HG03060 (cell line): ENCODE results near the gene FER1L5.

ENCODE experiments used
- ATAC-seq: cut with Tn5 transposase; IDR thresholded peaks from one replicate; pipeline ENCODE4 v1.9.1; 2021; ENCODE audit warnings: low read depth, moderate number of reproducible peaks; ENCODE audit not compliant: unreplicated experiment

Gene FER1L5

DNA sequence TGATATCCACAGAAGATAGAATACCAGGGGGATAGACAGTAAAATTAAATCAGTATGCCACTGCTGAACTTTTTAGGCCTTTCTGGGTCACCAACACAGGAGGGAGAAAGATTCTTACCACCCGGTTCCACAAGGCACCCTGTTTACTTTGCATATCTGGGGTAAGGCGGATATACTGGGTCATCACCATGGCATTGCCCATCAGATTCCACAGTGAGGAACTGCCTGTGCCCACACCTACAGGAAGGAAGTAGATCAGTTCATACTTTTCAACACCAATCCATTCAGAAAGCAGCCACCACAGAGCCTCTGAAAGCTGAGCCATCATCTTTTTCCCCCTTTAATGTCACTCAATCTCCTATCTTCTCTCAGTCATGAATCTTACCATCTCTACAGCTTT, 95.3 kb downstream of the FER1L5 start:
- ATAC-seq: no peak

DNA sequence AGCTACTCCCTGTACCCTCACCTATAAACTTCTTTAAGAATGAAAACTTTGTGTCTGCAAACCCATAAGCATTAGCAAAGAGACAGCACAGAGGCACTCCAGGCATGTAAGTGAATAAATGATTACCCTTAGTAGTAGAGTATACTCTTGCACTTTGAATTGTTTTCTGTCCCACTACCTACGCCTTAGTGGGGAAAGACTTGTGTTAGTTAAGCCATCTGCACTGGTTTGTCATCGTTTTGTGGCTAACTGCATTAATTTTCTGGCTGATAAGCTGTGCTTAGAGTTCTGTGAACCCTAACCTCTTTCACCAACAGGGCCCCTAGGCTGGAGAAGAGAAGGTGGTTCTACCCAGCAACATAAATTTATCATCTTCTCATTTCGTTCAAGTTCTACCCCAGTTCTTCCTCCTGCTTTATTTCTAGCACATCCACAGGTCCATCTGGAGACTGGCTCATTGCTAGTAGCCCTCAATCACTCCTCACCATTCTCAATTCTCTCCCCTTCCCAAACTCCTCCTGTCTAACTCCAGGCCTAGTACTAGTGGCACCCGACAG, 96.6 kb downstream of the FER1L5 start:
- ATAC-seq: no peak

DNA sequence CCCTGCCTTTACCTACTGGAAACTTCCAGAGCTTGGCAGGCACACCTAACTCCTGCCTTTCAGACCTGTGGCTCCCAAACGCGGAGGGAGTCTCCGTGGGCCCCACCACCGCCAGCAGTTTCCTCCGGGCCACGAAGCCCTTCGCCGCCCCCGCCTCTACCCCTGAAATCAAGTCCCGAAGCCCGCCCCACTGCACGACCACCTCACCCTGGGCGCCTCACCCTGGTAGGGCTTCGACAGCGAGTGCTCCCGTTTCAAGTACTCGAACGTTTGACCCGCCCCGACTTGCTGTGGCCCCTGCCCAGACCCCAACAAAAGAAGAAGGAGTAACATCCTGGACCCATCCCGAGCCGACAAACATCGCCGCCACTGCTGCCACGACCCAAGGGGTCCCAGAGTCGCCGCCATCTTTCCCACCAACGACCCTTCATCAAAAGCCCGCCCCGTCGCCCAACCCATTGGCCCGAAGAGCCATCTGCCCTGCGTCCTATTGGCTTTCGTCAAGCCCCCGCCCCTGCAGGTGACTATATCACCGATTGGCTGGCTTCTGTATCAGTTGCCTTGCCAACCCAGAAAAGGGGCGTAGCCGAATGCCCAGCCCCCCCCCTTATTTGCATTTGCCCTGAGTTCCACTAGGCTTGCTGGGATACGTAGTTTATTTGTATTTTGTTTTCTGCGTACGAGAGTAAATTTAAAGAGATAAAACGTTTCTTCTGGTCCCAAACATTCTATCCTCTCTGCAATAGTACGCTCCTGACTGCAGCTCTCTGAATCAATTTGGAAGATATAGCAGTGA, 97.3 kb downstream of the FER1L5 start, which contains the start of gene LMAN2L:
Gene LMAN2L (minus strand): TSS at position 432 of the 796 bp plus-strand sequence. CDS start 24 bp downstream, at position 408.
- ATAC-seq: peak; percentile 84

DNA sequence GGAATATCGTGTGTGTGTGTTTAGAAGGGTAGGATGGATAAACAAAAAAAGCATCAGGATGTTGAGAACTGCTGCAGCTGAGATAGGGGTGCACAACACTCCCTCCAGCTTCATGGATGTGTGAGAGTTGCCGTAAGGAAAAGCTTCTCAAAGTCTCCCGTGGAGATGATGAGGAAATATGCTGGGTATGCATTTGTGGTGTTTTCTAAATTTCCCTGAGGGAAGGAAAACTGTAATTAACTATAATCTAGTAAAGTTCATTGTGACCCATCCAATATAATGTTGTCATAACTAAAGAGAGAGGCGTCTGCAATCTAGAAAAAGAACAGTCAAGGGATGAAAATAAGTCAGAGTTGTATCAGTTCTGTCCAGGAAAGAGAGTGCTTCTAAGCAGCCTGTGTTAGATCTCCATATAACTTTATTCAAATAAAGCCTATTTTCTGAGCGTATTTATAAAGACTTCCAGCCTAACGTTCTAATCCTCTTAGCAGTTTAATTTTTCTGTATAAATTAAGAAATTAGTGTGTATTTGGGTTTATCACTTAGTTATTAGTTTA, 104.6 kb downstream of the FER1L5 start:
- ATAC-seq: no peak

DNA sequence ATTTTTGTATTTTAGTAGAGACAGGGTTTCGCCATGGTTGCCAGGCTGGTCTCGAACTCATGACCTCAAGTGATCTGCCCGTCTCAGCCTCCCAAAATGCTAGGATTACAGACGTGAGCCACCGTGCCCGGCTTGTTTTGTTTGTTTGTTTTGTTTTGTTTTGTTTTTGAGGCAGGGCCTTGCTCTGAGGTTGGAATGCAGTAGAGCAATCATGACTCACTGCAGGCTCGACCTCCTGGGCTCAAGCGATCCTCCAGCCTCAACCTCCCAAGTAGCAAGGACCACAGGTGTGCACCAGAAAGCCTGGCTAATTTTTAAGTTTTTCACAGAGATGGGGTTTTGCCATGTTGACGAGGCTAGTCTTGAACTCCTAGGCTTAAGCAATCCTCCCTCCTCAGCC, 109.2 kb downstream of the FER1L5 start:
- ATAC-seq: no peak

DNA sequence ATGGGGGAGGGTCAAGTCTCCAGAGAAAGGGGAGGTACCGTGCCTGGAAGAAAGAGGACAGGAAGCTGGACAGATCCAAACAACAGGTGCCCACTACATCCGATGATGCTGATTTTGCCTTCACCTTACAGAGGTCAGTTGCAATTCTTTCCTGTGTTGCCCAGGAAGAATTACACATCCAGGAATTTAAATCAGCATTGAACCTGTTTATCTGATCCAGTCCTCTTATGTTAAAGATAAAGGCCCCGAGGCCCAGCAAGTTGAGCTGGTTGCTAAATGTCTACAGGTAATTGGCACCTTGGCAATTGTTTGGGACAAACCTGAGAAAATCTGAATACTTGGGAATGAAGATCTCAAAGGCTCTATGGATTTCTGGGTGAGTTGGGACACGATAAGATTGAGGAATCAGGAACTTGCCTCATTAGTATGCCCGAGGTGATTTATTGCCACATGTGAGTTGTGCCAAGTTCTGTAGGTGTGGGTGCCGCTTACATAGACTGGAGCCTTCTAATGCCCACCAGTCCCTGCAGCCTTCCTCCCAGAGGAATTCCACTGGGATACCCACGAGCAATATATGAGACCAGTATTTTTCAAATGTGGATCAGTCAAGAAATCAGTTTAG, 111.2 kb downstream of the FER1L5 start:
- ATAC-seq: no peak

DNA sequence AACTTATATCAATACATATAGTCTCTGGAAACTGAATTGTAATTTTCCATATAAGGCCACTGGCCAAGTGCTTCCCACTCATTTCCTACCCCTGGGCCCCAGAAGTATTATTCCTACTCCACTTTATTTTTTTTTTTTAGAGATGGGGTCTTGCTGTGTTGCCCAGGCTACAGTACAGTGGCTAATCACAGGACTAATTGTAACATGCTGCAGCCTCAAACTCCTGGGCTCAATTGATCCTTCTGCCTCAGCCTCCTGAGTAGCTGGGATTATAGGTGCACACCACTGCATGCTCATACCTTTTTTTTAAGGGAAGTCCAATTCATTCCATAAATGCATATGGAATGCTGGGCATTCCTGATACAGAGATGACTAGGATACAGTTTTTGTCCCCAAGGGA, 111.8 kb downstream of the FER1L5 start:
- no peak for ATAC-seq
